Transverse colon (tissue), 4 donors: Measurements from ENCODE around the gene SDK1.

Experiments
- EP300 ChIP-seq: sonication (generic); formaldehyde crosslinking; IDR thresholded peaks from one replicate; pipeline ENCODE4 v1.6.1; 2017; ENCODE audit warnings: antibody characterized with exemption, low read depth
- POLR2AphosphoS5 ChIP-seq, 3 donors: sonication (generic); formaldehyde crosslinking; IDR thresholded peaks; one replicate each; pipeline ENCODE4 v1.6.1; 2016; ENCODE audit warnings: antibody characterized with exemption in 3 of 3
- TF ChIP-seq, protein P1 (sequence below), 5 experiments: fragments of 200-600 bp in 3 of 5; fragments of 450-650 bp in 2 of 5; sonication (generic) in 3 of 5; IDR thresholded peaks; 1 replicate in 2 of 5; 2 replicates in 3 of 5; pipeline ENCODE4 v1.5.1; 2016 to 2017; ENCODE audit warnings: antibody characterized with exemption in 5 of 5, inconsistent platforms in 3 of 5, mild to moderate bottlenecking in 2 of 5, moderate library complexity in 1 of 5

DNA sequence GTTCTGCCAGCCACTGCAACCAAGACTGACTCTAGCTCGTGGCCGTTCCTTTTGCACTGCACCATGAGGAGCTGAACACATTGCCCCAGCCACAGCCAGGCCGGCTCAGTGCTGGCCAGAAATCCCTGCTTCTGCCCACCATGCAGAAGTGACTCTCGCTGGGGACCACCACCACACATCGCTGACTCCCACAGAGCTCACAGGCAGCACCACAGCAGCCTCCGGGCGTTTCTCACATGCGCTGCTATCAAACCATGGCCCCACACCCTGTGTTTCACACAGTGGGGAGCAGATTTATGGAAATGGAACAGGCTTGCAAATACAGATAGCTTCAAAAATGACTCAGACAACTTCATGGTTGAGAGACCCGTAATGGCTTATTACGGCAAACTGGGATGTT lies 15.4 kb upstream of the SDK1 start:
- no peak for TF ChIP-seq POLR2AphosphoS5 (IDR thresholded peaks at IDR 0.05)
- TF ChIP-seq, protein P1, sequence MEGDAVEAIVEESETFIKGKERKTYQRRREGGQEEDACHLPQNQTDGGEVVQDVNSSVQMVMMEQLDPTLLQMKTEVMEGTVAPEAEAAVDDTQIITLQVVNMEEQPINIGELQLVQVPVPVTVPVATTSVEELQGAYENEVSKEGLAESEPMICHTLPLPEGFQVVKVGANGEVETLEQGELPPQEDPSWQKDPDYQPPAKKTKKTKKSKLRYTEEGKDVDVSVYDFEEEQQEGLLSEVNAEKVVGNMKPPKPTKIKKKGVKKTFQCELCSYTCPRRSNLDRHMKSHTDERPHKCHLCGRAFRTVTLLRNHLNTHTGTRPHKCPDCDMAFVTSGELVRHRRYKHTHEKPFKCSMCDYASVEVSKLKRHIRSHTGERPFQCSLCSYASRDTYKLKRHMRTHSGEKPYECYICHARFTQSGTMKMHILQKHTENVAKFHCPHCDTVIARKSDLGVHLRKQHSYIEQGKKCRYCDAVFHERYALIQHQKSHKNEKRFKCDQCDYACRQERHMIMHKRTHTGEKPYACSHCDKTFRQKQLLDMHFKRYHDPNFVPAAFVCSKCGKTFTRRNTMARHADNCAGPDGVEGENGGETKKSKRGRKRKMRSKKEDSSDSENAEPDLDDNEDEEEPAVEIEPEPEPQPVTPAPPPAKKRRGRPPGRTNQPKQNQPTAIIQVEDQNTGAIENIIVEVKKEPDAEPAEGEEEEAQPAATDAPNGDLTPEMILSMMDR (IDR thresholded peaks at IDR 0.05) = no peak
- TF ChIP-seq EP300 = no peak
